ENCODE results near the gene TMEM117. TPM values are rescaled to one million over a fixed set of nuclear protein-coding genes. Genes with fewer than 3 reads are reported as not detected.

Gene TMEM117
- total RNA-seq, 4 donors from 2014 or later, result 16.9 to 24.9 (median 21.1) TPM

DNA sequence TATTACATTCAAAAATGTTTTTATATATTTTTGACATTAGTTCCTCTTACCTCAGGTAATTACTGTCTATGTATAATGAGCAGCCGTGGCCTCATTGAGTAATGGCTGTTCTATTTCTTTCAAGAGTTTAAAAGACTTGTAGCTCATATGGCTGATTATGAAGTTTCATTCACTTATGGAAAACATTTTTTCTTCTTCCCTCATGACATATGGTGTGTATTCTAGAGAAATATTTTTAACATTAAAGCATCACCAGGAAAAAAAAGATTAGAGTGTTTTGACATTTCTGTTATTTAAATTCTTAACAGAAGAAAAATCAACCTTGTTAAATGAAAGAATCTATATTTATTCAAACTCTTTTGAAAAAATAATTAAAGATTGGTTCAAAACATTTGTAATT, 422.4 kb downstream of the TMEM117 start:
- no peaks in the 10 kb centered on the region for H3K9me3 ChIP-seq

DNA sequence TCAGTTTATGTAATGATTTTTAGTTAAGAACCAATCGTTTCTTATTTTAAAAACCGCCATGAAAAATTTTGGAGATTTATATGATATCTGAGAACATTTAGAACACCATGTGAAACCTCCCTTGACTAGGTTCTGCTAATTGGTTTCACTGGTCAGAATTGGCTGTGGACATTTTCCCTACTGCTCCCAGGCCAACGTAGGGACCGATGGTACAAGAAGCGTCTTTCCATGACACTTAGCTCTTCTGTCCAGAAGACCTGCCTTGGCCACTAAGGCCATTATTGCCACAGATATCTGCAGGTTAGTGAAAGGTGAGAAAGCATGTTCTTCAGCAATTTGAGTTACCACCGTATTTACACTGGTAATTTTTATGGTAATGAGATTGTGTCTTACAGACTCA, 424.0 kb downstream of the TMEM117 start:
- Histone ChIP-seq H3K4me1 (no peaks in the 10 kb centered on the region), H3K27ac (no peak overlapping the region), H3K27me3 (no peaks in the 10 kb centered on the region), H3K9me3 (no peaks in the 10 kb centered on the region), H3K4me3 (no peak overlapping the region), H3K36me3 (no peaks in the 10 kb centered on the region)
- 94 to 98% methylated on average over 6 of the region's 6 CpGs for WGBS, 2 donors
- TF ChIP-seq POLR2A (IDR thresholded peaks at IDR 0.05), result no peak
- DNase-seq (ENCODE audit: low spot score in 2 of 2), result no peak

More for the DNA sequence above, 422.4 kb downstream of the TMEM117 start:
- Histone ChIP-seq H3K4me3 (no peak overlapping the region), H3K27me3 (no peaks in the 10 kb centered on the region), H3K27ac (no peak overlapping the region), H3K36me3 (no peaks in the 10 kb centered on the region), H3K4me1 (no peaks in the 10 kb centered on the region)
- DNase-seq (ENCODE audit: low spot score in 2 of 2), result no peak
- no peak for TF ChIP-seq EP300 (IDR thresholded peaks at IDR 0.05)
- no peak for TF ChIP-seq POLR2A (IDR thresholded peaks at IDR 0.05)
- TF ChIP-seq, protein P1, sequence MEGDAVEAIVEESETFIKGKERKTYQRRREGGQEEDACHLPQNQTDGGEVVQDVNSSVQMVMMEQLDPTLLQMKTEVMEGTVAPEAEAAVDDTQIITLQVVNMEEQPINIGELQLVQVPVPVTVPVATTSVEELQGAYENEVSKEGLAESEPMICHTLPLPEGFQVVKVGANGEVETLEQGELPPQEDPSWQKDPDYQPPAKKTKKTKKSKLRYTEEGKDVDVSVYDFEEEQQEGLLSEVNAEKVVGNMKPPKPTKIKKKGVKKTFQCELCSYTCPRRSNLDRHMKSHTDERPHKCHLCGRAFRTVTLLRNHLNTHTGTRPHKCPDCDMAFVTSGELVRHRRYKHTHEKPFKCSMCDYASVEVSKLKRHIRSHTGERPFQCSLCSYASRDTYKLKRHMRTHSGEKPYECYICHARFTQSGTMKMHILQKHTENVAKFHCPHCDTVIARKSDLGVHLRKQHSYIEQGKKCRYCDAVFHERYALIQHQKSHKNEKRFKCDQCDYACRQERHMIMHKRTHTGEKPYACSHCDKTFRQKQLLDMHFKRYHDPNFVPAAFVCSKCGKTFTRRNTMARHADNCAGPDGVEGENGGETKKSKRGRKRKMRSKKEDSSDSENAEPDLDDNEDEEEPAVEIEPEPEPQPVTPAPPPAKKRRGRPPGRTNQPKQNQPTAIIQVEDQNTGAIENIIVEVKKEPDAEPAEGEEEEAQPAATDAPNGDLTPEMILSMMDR (IDR thresholded peaks at IDR 0.05), result no peak
- WGBS, 2 donors, result 80 to 87% methylated on average over 1 of the region's 1 CpG

GRCh38 chr12:44260581-44260980, 424.7 kb downstream of the TMEM117 start:
- Histone ChIP-seq H3K27me3 (no peaks in the 10 kb centered on the region), H3K27ac (no peak overlapping the region), H3K9me3 (no peaks in the 10 kb centered on the region), H3K36me3 (no peaks in the 10 kb centered on the region), H3K4me3 (no peak overlapping the region), H3K4me1 (no peaks in the 10 kb centered on the region)
- no peak for TF ChIP-seq POLR2A (IDR thresholded peaks at IDR 0.05)
- TF ChIP-seq, protein P1 (IDR thresholded peaks at IDR 0.05), result no peak
- no peak for TF ChIP-seq EP300 (IDR thresholded peaks at IDR 0.05)
- 92 to 93% methylated on average over 1 of the region's 1 CpG for WGBS, 2 donors
- DNase-seq (ENCODE audit: low spot score in 2 of 2), result no peak

GRCh38 chr12:44285321-44285960, 449.6 kb downstream of the TMEM117 start:
- H3K4me3 ChIP-seq, result no peak overlapping the region
- WGBS, 2 donors, result 37 to 55% methylated on average over 3 of the region's 3 CpGs
- no peak for TF ChIP-seq POLR2A (IDR thresholded peaks at IDR 0.05)
- TF ChIP-seq EP300 (IDR thresholded peaks at IDR 0.05), result no peak
- TF ChIP-seq, protein P1 (IDR thresholded peaks at IDR 0.05), result no peak
- peaks cover 0 to 3% (median 0%) of the 10 kb centered on the region in 4 donors for H3K4me1 ChIP-seq
- no peaks in the 10 kb centered on the region for H3K36me3 ChIP-seq
- H3K27ac ChIP-seq, result no peak overlapping the region
- peaks cover 0 to 6% (median 1%) of the 10 kb centered on the region in 4 donors for H3K9me3 ChIP-seq
- DNase-seq (ENCODE audit: low spot score in 2 of 2), result no peak
- H3K27me3 ChIP-seq, result no peaks in the 10 kb centered on the region

DNA sequence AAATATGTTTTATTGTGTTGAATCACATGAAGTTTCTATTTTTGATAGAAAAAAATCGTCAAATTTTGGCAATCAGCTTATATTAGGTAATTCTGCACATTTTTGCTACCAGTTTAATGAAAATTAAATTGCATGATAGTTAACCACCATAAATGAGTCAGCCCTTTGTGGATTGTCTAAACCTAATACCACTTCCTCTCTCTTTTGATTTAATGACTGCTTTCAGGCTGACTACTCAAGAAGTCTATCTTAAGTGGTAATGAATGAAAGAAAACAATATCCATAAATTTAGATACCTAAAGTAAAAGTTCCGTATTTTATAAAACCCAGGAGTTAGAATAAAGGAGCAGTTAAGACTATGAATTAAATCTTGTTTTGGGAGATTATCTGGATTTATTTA, 450.5 kb downstream of the TMEM117 start:
- Histone ChIP-seq H3K9me3 (peaks cover 0 to 10% (median 4%) of the 10 kb centered on the region in 4 donors), H3K4me3 (no peak overlapping the region), H3K4me1 (peaks cover 0 to 3% (median 0%) of the 10 kb centered on the region in 4 donors), H3K27ac (no peak overlapping the region), H3K36me3 (no peaks in the 10 kb centered on the region), H3K27me3 (no peaks in the 10 kb centered on the region)
- no peak for DNase-seq (ENCODE audit: low spot score in 2 of 2)
- 48 to 68% methylated on average over 2 of the region's 2 CpGs for WGBS, 2 donors
- TF ChIP-seq, protein P1 (IDR thresholded peaks at IDR 0.05), result no peak
- TF ChIP-seq POLR2A (IDR thresholded peaks at IDR 0.05), result no peak
- TF ChIP-seq EP300 (IDR thresholded peaks at IDR 0.05), result no peak

Measured in tibial nerve (tissue), 4 donors.